ENCODE measurements around the gene TM2D3.

DNA sequence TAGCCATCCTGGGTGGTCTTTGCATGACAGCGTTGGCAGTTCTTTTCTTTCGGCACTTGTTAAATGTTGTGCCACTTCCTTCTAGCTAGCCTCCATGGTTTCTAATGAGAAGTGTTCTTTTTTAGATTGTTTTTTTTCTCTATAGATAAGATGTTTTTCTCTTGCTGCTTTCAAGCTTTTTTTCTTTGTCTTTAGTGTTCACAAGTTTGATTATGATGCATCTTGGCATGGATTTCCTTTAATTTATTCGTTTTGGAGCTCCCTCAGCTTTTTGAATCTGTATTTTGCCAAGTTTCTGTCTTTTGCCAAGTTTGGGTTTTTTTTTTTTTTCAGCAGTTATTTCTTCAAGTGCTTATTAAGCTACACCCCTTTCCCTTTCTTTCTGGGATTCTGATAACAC, 53.1 kb downstream of the TM2D3 start:
- TF ChIP-seq, protein P1, sequence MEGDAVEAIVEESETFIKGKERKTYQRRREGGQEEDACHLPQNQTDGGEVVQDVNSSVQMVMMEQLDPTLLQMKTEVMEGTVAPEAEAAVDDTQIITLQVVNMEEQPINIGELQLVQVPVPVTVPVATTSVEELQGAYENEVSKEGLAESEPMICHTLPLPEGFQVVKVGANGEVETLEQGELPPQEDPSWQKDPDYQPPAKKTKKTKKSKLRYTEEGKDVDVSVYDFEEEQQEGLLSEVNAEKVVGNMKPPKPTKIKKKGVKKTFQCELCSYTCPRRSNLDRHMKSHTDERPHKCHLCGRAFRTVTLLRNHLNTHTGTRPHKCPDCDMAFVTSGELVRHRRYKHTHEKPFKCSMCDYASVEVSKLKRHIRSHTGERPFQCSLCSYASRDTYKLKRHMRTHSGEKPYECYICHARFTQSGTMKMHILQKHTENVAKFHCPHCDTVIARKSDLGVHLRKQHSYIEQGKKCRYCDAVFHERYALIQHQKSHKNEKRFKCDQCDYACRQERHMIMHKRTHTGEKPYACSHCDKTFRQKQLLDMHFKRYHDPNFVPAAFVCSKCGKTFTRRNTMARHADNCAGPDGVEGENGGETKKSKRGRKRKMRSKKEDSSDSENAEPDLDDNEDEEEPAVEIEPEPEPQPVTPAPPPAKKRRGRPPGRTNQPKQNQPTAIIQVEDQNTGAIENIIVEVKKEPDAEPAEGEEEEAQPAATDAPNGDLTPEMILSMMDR (IDR thresholded peaks at IDR 0.05) = no peak
- no peak for TF ChIP-seq EZH2 (IDR thresholded peaks at IDR 0.05; ENCODE audit: borderline replicate concordance, insufficient read depth, low read depth, low read length, poor library complexity, severe bottlenecking)

Data from B cell (primary cell).